ENCODE measurements around the gene LRRC75A.
A peak's percentile ranks its signal among the peaks of the same experiment; 100 is the strongest.

The LRRC75A gene

GRCh38 chr17:16473044-16474011 is 18.7 kb downstream of the LRRC75A start:
- no peak for DNase-seq

- DNase-seq: no peak
These were observed 19.5 kb downstream of the LRRC75A start for GRCh38 chr17:16472539-16472938.

- no peak for DNase-seq
These were observed 20.7 kb downstream of the LRRC75A start for GRCh38 chr17:16471295-16471694.

- DNase-seq: peak in 33 of 56 donors; percentile 7 to 73 (median 29)
These were observed 21.7 kb downstream of the LRRC75A start for GRCh38 chr17:16470265-16470664.

- DNase-seq: no peak
These were observed 23.5 kb downstream of the LRRC75A start for GRCh38 chr17:16468428-16468992.

- no peak for DNase-seq
These were observed 24.1 kb downstream of the LRRC75A start for GRCh38 chr17:16467886-16468285.

- DNase-seq: no peak
These were observed 24.9 kb downstream of the LRRC75A start for GRCh38 chr17:16467044-16467443.

GRCh38 chr17:16466407-16466806 is 25.6 kb downstream of the LRRC75A start:
- no peak for DNase-seq

GRCh38 chr17:16465861-16466338 is 26.1 kb downstream of the LRRC75A start:
- no peak for DNase-seq

- DNase-seq: no peak
These were observed 27.0 kb downstream of the LRRC75A start for GRCh38 chr17:16465052-16465312.

GRCh38 chr17:16464303-16465051 is 27.5 kb downstream of the LRRC75A start:
- no peak for DNase-seq

- no peak for DNase-seq
These were observed 28.4 kb downstream of the LRRC75A start for GRCh38 chr17:16463358-16464302.

GRCh38 chr17:16462070-16462864 is 29.7 kb downstream of the LRRC75A start:
- DNase-seq: no peak

- DNase-seq: no peak
These were observed 30.5 kb downstream of the LRRC75A start for GRCh38 chr17:16461606-16461866.

GRCh38 chr17:16460796-16461605 is 31.0 kb downstream of the LRRC75A start:
- DNase-seq: no peak

GRCh38 chr17:16459855-16460550 is 32.0 kb downstream of the LRRC75A start:
- DNase-seq: no peak

GRCh38 chr17:16459271-16459670 is 32.7 kb downstream of the LRRC75A start:
- no peak for DNase-seq

- peak in 19 of 56 donors; percentile 5 to 63 (median 21) for DNase-seq
These were observed 35.2 kb downstream of the LRRC75A start for GRCh38 chr17:16456742-16457316.

Data from nucleus accumbens (tissue), 56 donors.